Smooth muscle cell of the brain vasculature (primary cell): ENCODE data around the gene DCTD.
"Not testable (repeated sequence)": the region's sequence is repeated elsewhere in the genome, so short reads cannot be mapped to it uniquely, and the experiment has no call there.

ENCODE experiments used
- DNase-seq: peaks from one replicate; pipeline ENCODE4 v3.0.0-alpha.2; 2012; ENCODE audit warnings: low read depth, low spot score

Gene DCTD

GRCh38 chr4:182921608-182922007, 4.4 kb upstream of the DCTD start:
- no peak for DNase-seq

DNA sequence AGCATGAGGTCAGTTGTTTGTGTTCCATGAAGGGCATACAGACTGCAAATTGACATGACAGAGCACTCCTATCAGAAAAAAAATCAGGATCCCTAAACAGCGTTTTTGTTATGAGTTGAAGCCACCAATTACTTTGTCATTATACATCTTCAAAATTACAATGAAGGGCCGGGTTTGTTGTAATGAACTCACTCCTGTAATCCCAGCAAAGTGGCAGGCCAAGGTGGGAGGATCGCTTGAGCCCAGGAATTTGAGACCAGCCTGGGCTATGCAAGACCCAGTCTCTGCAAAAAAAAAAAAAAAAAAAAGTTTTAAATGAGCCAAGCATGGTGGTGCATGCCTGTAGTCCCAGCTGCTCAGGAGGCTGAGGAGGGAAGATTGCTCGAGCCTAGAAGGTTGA, 3.5 kb upstream of the DCTD start:
- DNase-seq = no peak

DNA sequence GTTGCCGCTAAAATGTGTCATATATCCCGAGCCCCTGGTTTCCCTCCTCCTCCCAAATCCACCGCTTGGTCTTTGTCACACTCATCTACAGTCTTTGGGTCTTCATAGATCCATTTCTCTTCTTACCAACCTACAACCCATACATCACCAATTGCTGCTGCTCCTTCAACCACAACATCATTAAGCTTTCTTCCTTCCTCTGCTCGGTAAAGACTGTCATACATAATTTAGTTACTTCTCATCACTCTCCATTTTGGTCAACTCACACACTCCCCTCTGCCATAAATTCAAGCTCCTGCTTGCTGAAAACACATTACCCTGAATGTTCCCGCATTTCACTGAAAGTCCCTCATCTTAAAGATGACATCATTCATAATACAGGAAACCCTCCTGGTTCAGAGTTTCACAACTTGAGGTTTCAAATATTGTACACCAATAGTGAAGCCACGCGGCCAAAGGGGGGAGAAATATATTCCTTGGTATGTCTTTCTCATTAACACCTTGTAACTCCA, 1.7 kb upstream of the DCTD start:
- DNase-seq = no peak

- DNase-seq = no peak
Measured at GRCh38 chr4:182918044-182918607, 940 bp upstream of the DCTD start.

DNA sequence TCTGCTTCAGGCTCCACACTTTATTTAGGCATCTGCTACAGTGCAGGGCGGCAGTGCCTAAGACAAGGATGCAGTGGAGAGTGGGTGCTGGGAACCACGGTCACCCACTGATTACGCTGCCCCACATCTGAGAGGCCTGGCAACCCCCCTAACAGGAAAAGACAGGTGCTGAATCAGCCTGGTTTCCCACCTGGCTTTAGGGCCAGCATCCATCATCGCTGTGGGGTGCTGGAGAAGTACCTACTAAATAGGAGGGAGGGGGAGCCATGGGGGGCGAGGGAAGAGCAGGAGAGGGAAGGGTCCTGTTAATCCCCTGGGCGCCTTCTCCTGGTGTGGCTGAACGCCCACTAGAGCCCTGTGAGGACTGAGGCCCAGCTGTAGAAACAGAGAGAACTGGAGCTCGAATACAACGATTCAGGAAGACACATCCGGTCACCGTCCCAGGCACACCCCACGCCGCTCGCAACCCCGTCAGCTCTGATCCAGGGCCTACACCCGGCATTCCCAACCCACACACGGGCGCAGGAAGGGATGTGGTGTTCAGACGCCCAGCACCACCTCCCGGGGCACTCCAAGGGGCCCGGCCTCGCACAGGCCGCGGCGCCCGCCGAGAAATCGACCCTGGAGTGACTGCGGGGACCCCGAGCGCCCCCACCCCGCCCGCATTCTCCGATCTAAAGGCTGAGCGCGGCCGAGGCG, 554 bp downstream of the DCTD start:
- DNase-seq = no peak

- DNase-seq = no peak
Measured at GRCh38 chr4:182914357-182914756, 2.8 kb downstream of the DCTD start.

DNA sequence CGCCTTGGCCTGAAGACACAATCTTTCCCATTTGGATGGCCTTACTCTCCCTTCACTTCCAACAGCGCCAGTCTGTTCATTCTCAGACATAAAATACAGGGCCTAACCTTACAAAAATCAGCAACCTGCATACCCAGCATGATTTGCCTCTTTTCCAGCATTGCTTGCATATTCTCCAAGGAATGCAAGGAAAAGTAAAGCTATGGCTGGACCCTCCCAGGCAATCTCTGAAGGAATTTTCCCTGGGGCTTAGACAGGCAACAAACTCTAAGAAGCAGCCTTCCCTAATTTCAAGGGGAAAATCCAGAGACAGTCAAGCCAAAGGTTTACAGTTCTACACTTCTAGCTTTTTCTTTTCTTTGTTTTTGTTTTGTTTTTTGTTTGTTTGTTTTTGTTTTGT, 3.6 kb downstream of the DCTD start:
- no peak for DNase-seq

DNA sequence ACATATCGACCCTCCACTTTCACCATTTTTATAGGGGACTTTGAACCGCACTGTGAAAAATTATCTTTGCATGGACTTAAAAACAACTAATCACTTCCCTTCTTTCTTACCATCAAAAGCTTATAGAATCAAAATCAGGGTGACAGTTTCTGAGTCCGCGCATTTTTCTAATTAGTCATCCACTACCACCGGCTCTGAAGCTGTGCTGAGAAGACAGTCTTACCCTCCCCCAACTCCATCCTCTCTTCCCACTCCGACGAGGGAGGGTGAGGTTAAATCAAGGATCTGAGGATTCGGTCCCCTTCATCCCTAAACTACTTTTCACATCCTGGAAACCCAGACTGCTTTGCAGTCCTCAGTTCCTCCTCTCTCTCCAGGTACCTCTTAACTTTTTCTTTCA, 4.2 kb downstream of the DCTD start:
- DNase-seq = no peak

DNA sequence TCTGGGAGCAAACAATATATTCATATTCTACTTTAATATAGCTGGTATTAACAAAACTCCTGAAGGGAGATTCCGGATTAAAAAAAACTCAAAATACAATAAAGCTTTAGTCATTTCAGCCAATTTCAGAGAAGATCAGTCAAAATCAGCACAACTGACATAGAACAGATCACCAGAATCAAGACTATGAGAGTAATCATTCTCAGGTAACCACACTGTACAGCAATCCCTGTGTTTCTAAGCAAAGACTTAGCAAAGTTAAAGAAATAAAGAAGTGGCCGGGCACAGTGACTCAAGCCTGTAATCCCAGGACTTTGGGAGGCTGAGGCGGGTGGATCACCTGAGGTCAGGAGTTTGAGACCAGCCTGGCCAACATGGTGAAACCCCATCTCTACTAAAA, 9.1 kb downstream of the DCTD start:
- no peak for DNase-seq

- DNase-seq = no peak
Measured at GRCh38 chr4:182907396-182907795, 9.8 kb downstream of the DCTD start.

DNA sequence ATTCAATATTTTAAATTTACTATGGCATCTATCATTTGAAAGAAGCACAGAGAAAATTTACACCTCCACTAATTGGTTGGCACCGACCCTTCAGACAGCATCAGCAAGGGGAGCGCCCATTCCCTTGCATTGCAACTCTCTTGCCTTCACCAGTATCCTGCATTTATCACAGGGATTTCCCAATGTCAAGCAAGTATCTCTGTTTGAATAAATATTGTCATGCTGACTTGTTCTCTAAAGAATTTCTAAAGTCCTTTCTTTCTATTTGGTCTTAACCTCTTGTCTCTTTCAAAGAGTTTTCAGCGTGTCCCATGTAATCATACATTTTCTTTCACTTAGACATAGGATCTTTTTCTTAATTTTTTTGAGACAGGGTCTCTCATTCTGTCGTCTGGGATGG, 10.4 kb downstream of the DCTD start:
- DNase-seq = no peak

DNA sequence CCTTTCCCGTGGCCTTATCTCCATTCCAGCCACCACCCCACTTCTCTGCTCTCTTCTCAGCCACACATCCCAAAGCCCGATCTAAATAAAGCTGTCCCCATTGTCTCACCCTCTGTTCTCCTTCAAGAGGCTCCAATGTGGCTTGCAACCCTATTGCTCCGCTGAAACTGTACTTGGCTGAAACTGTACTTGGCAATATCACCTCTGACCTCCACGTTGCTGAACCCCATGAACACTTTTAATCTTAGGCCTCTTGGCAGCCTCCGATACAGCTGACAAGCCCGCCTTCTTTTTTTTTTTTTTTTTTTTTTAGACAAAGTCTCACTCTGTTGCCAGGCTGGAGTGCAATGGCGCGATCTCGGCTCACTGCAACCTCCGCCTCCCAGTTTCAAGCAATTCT, 12.1 kb downstream of the DCTD start:
- DNase-seq = no peak

DNA sequence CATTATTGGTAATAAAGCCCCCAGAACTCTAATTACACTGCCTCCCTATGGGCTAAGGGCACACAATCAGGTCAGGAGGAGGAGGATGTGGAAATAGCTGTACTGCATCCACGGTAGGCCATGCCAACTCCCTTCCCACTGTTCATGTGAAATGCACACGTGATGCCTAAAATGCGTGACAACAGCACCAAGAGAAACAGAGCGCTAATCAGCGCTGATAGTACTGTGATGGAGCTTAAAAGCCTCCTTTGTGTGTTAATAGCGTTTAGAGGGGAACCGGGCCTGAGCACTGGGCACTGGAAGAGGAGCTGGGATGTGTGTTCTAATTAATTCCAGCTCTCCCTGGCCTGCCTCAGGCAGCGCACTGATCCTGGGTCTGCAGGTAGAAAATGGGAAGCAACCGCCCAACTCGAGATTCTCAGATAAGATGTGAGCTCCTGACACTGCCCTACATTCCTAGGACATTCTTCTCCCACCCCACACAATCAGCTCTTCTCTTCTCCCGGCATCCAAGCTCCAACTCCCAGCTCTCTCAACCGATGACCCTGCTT, 12.9 kb downstream of the DCTD start:
- no peak for DNase-seq

- DNase-seq = no peak
Measured at GRCh38 chr4:182903013-182903412, 14.2 kb downstream of the DCTD start.

- no peak for DNase-seq
Measured at GRCh38 chr4:182901337-182901736, 15.8 kb downstream of the DCTD start.

GRCh38 chr4:182900021-182900420, 17.2 kb downstream of the DCTD start:
- DNase-seq = not testable (repeated sequence)

- no peak for DNase-seq
Measured at GRCh38 chr4:182898479-182898799, 18.7 kb downstream of the DCTD start.

- DNase-seq = no peak
Measured at GRCh38 chr4:182897601-182898478, 19.3 kb downstream of the DCTD start.

DNA sequence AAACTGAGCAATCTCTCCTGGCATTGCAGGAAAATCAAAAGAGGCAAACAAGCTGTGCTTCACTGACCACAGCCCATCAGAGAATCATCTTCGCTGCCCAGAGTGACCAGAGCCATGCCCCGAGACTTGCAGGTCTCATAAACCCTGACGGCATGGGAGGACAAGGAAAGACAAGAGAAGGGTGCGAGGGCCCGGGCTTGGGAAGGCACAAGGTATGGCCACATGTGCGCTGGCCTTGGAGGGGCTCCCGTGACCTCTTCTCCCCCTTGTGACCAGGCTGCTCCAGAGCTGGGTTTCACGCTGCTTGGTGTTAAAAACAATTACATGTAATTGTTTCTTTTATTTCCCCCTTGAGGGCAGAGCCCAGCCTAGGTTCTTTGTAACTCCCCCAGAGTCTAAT, 20.8 kb downstream of the DCTD start:
- no peak for DNase-seq

GRCh38 chr4:182895791-182896292, 21.3 kb downstream of the DCTD start:
- DNase-seq = no peak

GRCh38 chr4:182894681-182895275, 22.4 kb downstream of the DCTD start:
- DNase-seq = no peak
